Ishikawa (cell line): ENCODE data around the gene AKTIP.

Experiments used
- EGR1 ChIP-seq: IDR thresholded peaks from 2 replicates; pipeline ENCODE4 v1.6.1; 2012
- EP300 ChIP-seq: IDR thresholded peaks from 2 replicates; pipeline ENCODE4 v1.6.1; 2012; ENCODE audit warnings: borderline replicate concordance
- MAX ChIP-seq: IDR thresholded peaks from 2 replicates; pipeline ENCODE4 v1.6.1; 2012
- NFIC ChIP-seq: IDR thresholded peaks from 2 replicates; pipeline ENCODE4 v1.6.1; 2012
- TEAD4 ChIP-seq: IDR thresholded peaks from 2 replicates; pipeline ENCODE4 v1.6.1; 2012

- TF ChIP-seq EP300, result no peak
- TF ChIP-seq TEAD4, result no peak
- TF ChIP-seq MAX, result no peak
- TF ChIP-seq NFIC, result no peak
- TF ChIP-seq EGR1, result no peak
These were observed 8.6 kb upstream of the AKTIP start for GRCh38 chr16:53511403-53512280.
